Psoas muscle (tissue), 8 donors: ENCODE results near the gene C19orf38. TPM values are rescaled to one million over a fixed set of nuclear protein-coding genes. Genes with fewer than 3 reads are reported as not detected.

Experiments used
- ATAC-seq, 4 donors: fragments of 200-7000 bp; cut with Tn5 transposase; one replicate each; pipeline ENCODE4 v1.9.1; 2020; ENCODE audit warnings: moderate library complexity in 3 of 4, mild to moderate bottlenecking in 2 of 4
- DNase-seq, 2 donors: peaks; one replicate each; pipeline ENCODE4 v3.0.0-alpha.2; 2020
- H3K27ac ChIP-seq: fragments of 200-600 bp; one replicate; pipeline ENCODE4 v1.8.0; 2022
- H3K27me3 ChIP-seq, 3 donors: fragments of 200-600 bp in 1 of 3; one replicate each; pipeline versions ENCODE4 v1.6.1 to v1.8.0; 2013 to 2022; ENCODE audit warnings: low read length in 2 of 3, mild to moderate bottlenecking in 2 of 3, moderate library complexity in 1 of 3; ENCODE audit not compliant: insufficient read depth in 3 of 3
- H3K36me3 ChIP-seq, 2 donors: fragments of 200-600 bp in 1 of 2; one replicate each; pipeline versions ENCODE4 v1.6.1 to v1.8.0; 2013 to 2022; ENCODE audit warnings: low read depth in 1 of 2, mild to moderate bottlenecking in 1 of 2, moderate library complexity in 1 of 2; ENCODE audit not compliant: insufficient read depth in 1 of 2
- H3K4me1 ChIP-seq: fragments of 200-600 bp; one replicate; pipeline ENCODE4 v1.8.0; 2022
- H3K4me3 ChIP-seq: fragments of 200-600 bp; one replicate; pipeline ENCODE4 v1.8.0; 2022; ENCODE audit warnings: mild to moderate bottlenecking
- H3K9me3 ChIP-seq: fragments of 200-600 bp; one replicate; pipeline ENCODE4 v1.8.0; 2022
- CTCF ChIP-seq: fragments of 200-600 bp; IDR thresholded peaks from one replicate; pipeline ENCODE4 v1.8.0; 2022; ENCODE audit warnings: antibody characterized with exemption
- WGBS, 3 donors: extraction: QIAGEN DNeasy Blood & Tissue Kit; methylation state at CpG; one replicate each; pipeline versions ENCODE4 v1.1.6 to v1.1.7; 2013; 5-methylcytosine and 5-hydroxymethylcytosine counted together
- intact Hi-C, 2 donors: fragments of 100-400 bp; cut with DNase I; formaldehyde crosslinking; loops; one replicate each; pipeline versions ENCODE4 v1.11.0 to v1.14.2; 2022
- polyA plus RNA-seq, 3 donors: library from polyadenylated mRNA; stranded (reverse); fragments of 200-250 nt; gene quantifications; one replicate each; pipeline ENCODE4 v1.2.3, GENCODE V29; 2013
- total RNA-seq, 4 donors: library from RNA; stranded (reverse); fragmentation: NEBNext Ultra II Directional in 2 of 4; extraction: Animal tissue kit (Norgen Biotek cat#: 25700) in 2 of 4; gene quantifications; one replicate each; pipeline versions ENCODE4 v1.2.1 to v1.2.4, GENCODE V29; 2021 to 2023
- donor health status: healthy with polysubstance abuse.
- donor health status: DM: no; HTN: no; CAD: no; lungs with moderate emphysema.
- donor health status: Bipolar disorder and iron deficiency.
- donor health status: healthy.
- donor health status: DM: yes; HTN: yes; CAD: no.
- donor health status: DM: no; HTN: no; CAD: no.
- donor health status: DM: no; HTN: no; CAD: no.
- donor health status: DM: yes; HTN: yes; CAD: no.

Gene C19orf38
- total and polyA plus RNA-seq, 7 donors = 0.30 to 2.9 (median 1.3) TPM

- Histone ChIP-seq H3K4me1 (no peaks in the 10 kb centered on the region), H3K4me3 (no peak overlapping the region), H3K36me3 (peaks cover 3 to 67% of the 10 kb centered on the region in 2 donors), H3K27me3 (no peaks in the 10 kb centered on the region), H3K9me3 (no peaks in the 10 kb centered on the region), H3K27ac (no peak overlapping the region)
- WGBS, 3 donors = 95 to 96% (median 95%) methylated on average over 27 of the region's 27 CpGs
- intact Hi-C loops = no loop called here
- no peak for ATAC-seq
- peak in 1 of 2 donors; percentile 35 for DNase-seq
- no peak for TF ChIP-seq CTCF
These were observed 28.8 kb upstream of the C19orf38 start for GRCh38 chr19:10819124-10820060.

- no peak for ATAC-seq
- peaks cover 3 to 67% of the 10 kb centered on the region in 2 donors for H3K36me3 ChIP-seq
These were observed 28.0 kb upstream of the C19orf38 start for GRCh38 chr19:10820173-10820572.

GRCh38 chr19:10823690-10824089 lies 24.5 kb upstream of the C19orf38 start:
- H3K4me3 ChIP-seq = no peak overlapping the region
- ATAC-seq = no peak
- WGBS, 3 donors = 89 to 94% (median 92%) methylated on average over 12 of the region's 12 CpGs
- H3K27me3 ChIP-seq = no peaks in the 10 kb centered on the region
- no peaks in the 10 kb centered on the region for H3K4me1 ChIP-seq
- no peak overlapping the region for H3K27ac ChIP-seq
- no peak for DNase-seq
- intact Hi-C loops = no loop called here
- H3K9me3 ChIP-seq = no peaks in the 10 kb centered on the region
- no peak for TF ChIP-seq CTCF
- H3K36me3 ChIP-seq = peaks cover 3 to 92% of the 10 kb centered on the region in 2 donors

More at GRCh38 chr19:10820173-10820572, 28.0 kb upstream of the C19orf38 start:
- peak in 1 of 2 donors; percentile 29 for DNase-seq
- Histone ChIP-seq H3K27ac (no peak overlapping the region), H3K27me3 (no peaks in the 10 kb centered on the region), H3K4me3 (no peak overlapping the region), H3K9me3 (no peaks in the 10 kb centered on the region), H3K4me1 (no peaks in the 10 kb centered on the region)
- intact Hi-C loops = no loop called here
- TF ChIP-seq CTCF = peak; percentile 10
- 81 to 89% (median 87%) methylated on average over 7 of the region's 7 CpGs for WGBS, 3 donors

- no peak overlapping the region for H3K4me3 ChIP-seq
- H3K4me1 ChIP-seq = no peaks in the 10 kb centered on the region
- ATAC-seq (no peak), DNase-seq (peak in 1 of 2 donors; percentile 33)
- intact Hi-C loops = no loop called here
- no peaks in the 10 kb centered on the region for H3K27me3 ChIP-seq
- WGBS, 3 donors = 86 to 90% (median 88%) methylated on average over 7 of the region's 7 CpGs
- H3K9me3 ChIP-seq = no peaks in the 10 kb centered on the region
- TF ChIP-seq CTCF = no peak
- H3K36me3 ChIP-seq = peaks cover 3 to 95% of the 10 kb centered on the region in 2 donors
- H3K27ac ChIP-seq = no peak overlapping the region
These were observed 22.0 kb upstream of the C19orf38 start for GRCh38 chr19:10826231-10826630.
